Measurements from ENCODE around the gene C14orf93. TPM values are rescaled to one million over a fixed set of nuclear protein-coding genes. Genes with fewer than 3 reads are reported as not detected.

The C14orf93 gene
- total RNA-seq (8.5 TPM), polyA plus RNA-seq (1 to 10 TPM; 4.7 to 7.5 (median 6.9) TPM)

GRCh38 chr14:23009939-23010726, at the start of gene C14orf93:
TSS of gene C14orf93 (minus strand) at chr14:23010143. CDS start at chr14:22999023, 11,120 bp downstream.
- Histone ChIP-seq H3K4me1 (ENCODE audit: control insufficient read depth, insufficient read depth, low read length, poor library complexity, severe bottlenecking) (peaks cover 30% of the 10 kb centered on the region), H3K4me3 (ENCODE audit: low read depth, low read length) (peak within 1 kb of the TSS; percentile 97), H3K36me3 (ENCODE audit: control insufficient read depth, insufficient read depth, low read length) (no peaks in the 10 kb centered on the region), H3K9me3 (ENCODE audit: control insufficient read depth in 2 of 2, low read length in 2 of 2) (no peaks in the 10 kb centered on the region), H3K27me3 (ENCODE audit: control insufficient read depth, insufficient read depth, low read length) (no peaks in the 10 kb centered on the region), H3K27ac (ENCODE audit: insufficient read depth, low read length, poor library complexity, severe bottlenecking) (peak within 1 kb of the TSS; percentile 78)
- peak within 1 kb of the TSS; percentile 92 to 99 (median 94) for H3K4me3 Mint-ChIP-seq
- ATAC-seq (ENCODE audit: low read depth in 2 of 2) (peak in 1 of 2 donors; percentile 19), DNase-seq (peak; percentile 72 to 87 (median 73))
- H3K27me3 Mint-ChIP-seq = no peaks in the 10 kb centered on the region
- H3K9me3 Mint-ChIP-seq = no peaks in the 10 kb centered on the region
- H3K27ac Mint-ChIP-seq = peak within 1 kb of the TSS; percentile 93 to 99 (median 98)
- no peaks in the 10 kb centered on the region for H3K36me3 Mint-ChIP-seq
- peaks cover 11 to 48% (median 32%) of the 10 kb centered on the region in 4 donors for H3K4me1 Mint-ChIP-seq

GRCh38 chr14:23058654-23059504, 48.9 kb upstream of the C14orf93 start:
- Mint-ChIP-seq H3K4me3 (peak overlapping the region in 2 of 4 donors; percentile 43 to 87), H3K27me3 (no peaks in the 10 kb centered on the region), H3K4me1 (peaks cover 0 to 18% (median 15%) of the 10 kb centered on the region in 4 donors), H3K36me3 (peaks cover 22% of the 10 kb centered on the region), H3K27ac (peak overlapping the region in 1 of 3 donors; percentile 53), H3K9me3 (no peaks in the 10 kb centered on the region)
- no peak for ATAC-seq (ENCODE audit: low read depth in 2 of 2)
- Histone ChIP-seq H3K4me3 (ENCODE audit: low read depth, low read length) (no peak overlapping the region), H3K36me3 (ENCODE audit: control insufficient read depth, insufficient read depth, low read length) (peaks cover 47% of the 10 kb centered on the region), H3K27ac (ENCODE audit: insufficient read depth, low read length, poor library complexity, severe bottlenecking) (no peak overlapping the region), H3K4me1 (ENCODE audit: control insufficient read depth, insufficient read depth, low read length, poor library complexity, severe bottlenecking) (peaks cover 22% of the 10 kb centered on the region), H3K9me3 (ENCODE audit: control insufficient read depth in 2 of 2, low read length in 2 of 2) (no peaks in the 10 kb centered on the region), H3K27me3 (ENCODE audit: control insufficient read depth, insufficient read depth, low read length) (no peaks in the 10 kb centered on the region)
- DNase-seq = no peak

GRCh38 chr14:23057757-23058653, 48.1 kb upstream of the C14orf93 start:
- Histone ChIP-seq H3K27me3 (ENCODE audit: control insufficient read depth, insufficient read depth, low read length) (no peaks in the 10 kb centered on the region), H3K4me3 (ENCODE audit: low read depth, low read length) (peak overlapping the region; percentile 26), H3K9me3 (ENCODE audit: control insufficient read depth in 2 of 2, low read length in 2 of 2) (no peaks in the 10 kb centered on the region), H3K36me3 (ENCODE audit: control insufficient read depth, insufficient read depth, low read length) (peaks cover 38% of the 10 kb centered on the region), H3K4me1 (ENCODE audit: control insufficient read depth, insufficient read depth, low read length, poor library complexity, severe bottlenecking) (peaks cover 22% of the 10 kb centered on the region), H3K27ac (ENCODE audit: insufficient read depth, low read length, poor library complexity, severe bottlenecking) (no peak overlapping the region)
- H3K27me3 Mint-ChIP-seq = no peaks in the 10 kb centered on the region
- peaks cover 14% of the 10 kb centered on the region for H3K36me3 Mint-ChIP-seq
- no peaks in the 10 kb centered on the region for H3K9me3 Mint-ChIP-seq
- peak overlapping the region; percentile 72 to 96 (median 90) for H3K4me3 Mint-ChIP-seq
- ATAC-seq (ENCODE audit: low read depth in 2 of 2) = peak; percentile 71 to 74
- H3K27ac Mint-ChIP-seq = peak overlapping the region in 2 of 3 donors; percentile 32 to 84
- peak; percentile 77 to 86 (median 84) for DNase-seq
- peaks cover 0 to 19% (median 15%) of the 10 kb centered on the region in 4 donors for H3K4me1 Mint-ChIP-seq

GRCh38 chr14:23056956-23057756, 47.2 kb upstream of the C14orf93 start, which contains the start of gene CDH24:
TSS of gene CDH24 (minus strand) at chr14:23057520. CDS start at chr14:23055733, 1,787 bp downstream.
- peaks cover 22% of the 10 kb centered on the region for H3K4me1 ChIP-seq (ENCODE audit: control insufficient read depth, insufficient read depth, low read length, poor library complexity, severe bottlenecking)
- no peaks in the 10 kb centered on the region for H3K27me3 Mint-ChIP-seq
- H3K36me3 Mint-ChIP-seq = peaks cover 6% of the 10 kb centered on the region
- DNase-seq (peak; percentile 54 to 75 (median 67)), ATAC-seq (ENCODE audit: low read depth in 2 of 2) (peak; percentile 58 to 63)
- H3K27ac Mint-ChIP-seq = peak within 1 kb of the TSS; percentile 78 to 87 (median 84)
- H3K4me3 Mint-ChIP-seq = peak within 1 kb of the TSS; percentile 89 to 96 (median 92)
- H3K9me3 Mint-ChIP-seq = no peaks in the 10 kb centered on the region
- peaks cover 30% of the 10 kb centered on the region for H3K36me3 ChIP-seq (ENCODE audit: control insufficient read depth, insufficient read depth, low read length)
- no peaks in the 10 kb centered on the region for H3K27me3 ChIP-seq (ENCODE audit: control insufficient read depth, insufficient read depth, low read length)
- no peaks in the 10 kb centered on the region for H3K9me3 ChIP-seq (ENCODE audit: control insufficient read depth in 2 of 2, low read length in 2 of 2)
- H3K4me3 ChIP-seq (ENCODE audit: low read depth, low read length) = peak within 1 kb of the TSS; percentile 51
- peaks cover 0 to 21% (median 15%) of the 10 kb centered on the region in 4 donors for H3K4me1 Mint-ChIP-seq
- no peak within 1 kb of the TSS for H3K27ac ChIP-seq (ENCODE audit: insufficient read depth, low read length, poor library complexity, severe bottlenecking)

GRCh38 chr14:23056145-23056955, 46.4 kb upstream of the C14orf93 start:
- Histone ChIP-seq H3K4me1 (ENCODE audit: control insufficient read depth, insufficient read depth, low read length, poor library complexity, severe bottlenecking) (peaks cover 22% of the 10 kb centered on the region), H3K9me3 (ENCODE audit: control insufficient read depth in 2 of 2, low read length in 2 of 2) (no peaks in the 10 kb centered on the region), H3K27ac (ENCODE audit: insufficient read depth, low read length, poor library complexity, severe bottlenecking) (no peak overlapping the region), H3K4me3 (ENCODE audit: low read depth, low read length) (peak overlapping the region; percentile 51), H3K36me3 (ENCODE audit: control insufficient read depth, insufficient read depth, low read length) (peaks cover 26% of the 10 kb centered on the region), H3K27me3 (ENCODE audit: control insufficient read depth, insufficient read depth, low read length) (no peaks in the 10 kb centered on the region)
- Mint-ChIP-seq H3K27me3 (no peaks in the 10 kb centered on the region), H3K36me3 (peaks cover 5% of the 10 kb centered on the region), H3K9me3 (no peaks in the 10 kb centered on the region), H3K4me1 (peaks cover 0 to 21% (median 15%) of the 10 kb centered on the region in 4 donors), H3K4me3 (peak overlapping the region; percentile 87 to 93 (median 91)), H3K27ac (peak overlapping the region; percentile 78 to 87 (median 84))
- DNase-seq = peak; percentile 59 to 75 (median 68)
- ATAC-seq (ENCODE audit: low read depth in 2 of 2) = peak; percentile 72 to 75

GRCh38 chr14:23055621-23056144, 45.7 kb upstream of the C14orf93 start:
- H3K4me3 Mint-ChIP-seq = peak overlapping the region in 3 of 4 donors; percentile 11 to 91 (median 87)
- Histone ChIP-seq H3K4me3 (ENCODE audit: low read depth, low read length) (no peak overlapping the region), H3K27me3 (ENCODE audit: control insufficient read depth, insufficient read depth, low read length) (no peaks in the 10 kb centered on the region), H3K36me3 (ENCODE audit: control insufficient read depth, insufficient read depth, low read length) (peaks cover 20% of the 10 kb centered on the region), H3K4me1 (ENCODE audit: control insufficient read depth, insufficient read depth, low read length, poor library complexity, severe bottlenecking) (peaks cover 22% of the 10 kb centered on the region), H3K27ac (ENCODE audit: insufficient read depth, low read length, poor library complexity, severe bottlenecking) (no peak overlapping the region), H3K9me3 (ENCODE audit: control insufficient read depth in 2 of 2, low read length in 2 of 2) (no peaks in the 10 kb centered on the region)
- ATAC-seq (ENCODE audit: low read depth in 2 of 2) (no peak), DNase-seq (no peak)
- H3K36me3 Mint-ChIP-seq = peaks cover 1% of the 10 kb centered on the region
- peaks cover 0 to 21% (median 15%) of the 10 kb centered on the region in 4 donors for H3K4me1 Mint-ChIP-seq
- no peaks in the 10 kb centered on the region for H3K27me3 Mint-ChIP-seq
- no peaks in the 10 kb centered on the region for H3K9me3 Mint-ChIP-seq
- H3K27ac Mint-ChIP-seq = peak overlapping the region in 2 of 3 donors; percentile 84 to 87
